LoVo (cell line): Measurements from ENCODE around the gene KRT74.

Experiments used
- DNase-seq: peaks from one replicate; pipeline ENCODE4 v3.0.0-alpha.2; 2016; ENCODE audit warnings: low spot score

The KRT74 gene

GRCh38 chr12:52573306-52573705, 337 bp downstream of the KRT74 start:
- no peak for DNase-seq

- no peak for DNase-seq
These were observed 3.1 kb downstream of the KRT74 start for GRCh38 chr12:52570511-52570910.

- DNase-seq = no peak
These were observed 5.5 kb downstream of the KRT74 start for GRCh38 chr12:52568111-52568510.

GRCh38 chr12:52566847-52567291, 6.8 kb downstream of the KRT74 start:
- no peak for DNase-seq

GRCh38 chr12:52564582-52564981, 9.1 kb downstream of the KRT74 start:
- DNase-seq = no peak

GRCh38 chr12:52561880-52562449, 11.7 kb downstream of the KRT74 start:
- peak; percentile 48 for DNase-seq

GRCh38 chr12:52559979-52560378, 13.7 kb downstream of the KRT74 start:
- no peak for DNase-seq

GRCh38 chr12:52558781-52559445, 14.7 kb downstream of the KRT74 start:
- DNase-seq = no peak

- no peak for DNase-seq
These were observed 16.2 kb downstream of the KRT74 start for GRCh38 chr12:52557476-52557875.

- DNase-seq = no peak
These were observed 18.1 kb downstream of the KRT74 start for GRCh38 chr12:52555577-52555976.

- no peak for DNase-seq
These were observed 20.9 kb downstream of the KRT74 start, which contains the start of gene KRT71 for GRCh38 chr12:52552681-52553195. Gene KRT71, minus strand, starts transcription at chr12:52553145. Its CDS starts 68 bp downstream, at chr12:52553077.

- DNase-seq = no peak
These were observed 21.6 kb downstream of the KRT74 start for GRCh38 chr12:52552055-52552454.

- DNase-seq = no peak
These were observed 22.3 kb downstream of the KRT74 start for GRCh38 chr12:52551216-52551865.

- DNase-seq = no peak
These were observed 27.5 kb downstream of the KRT74 start for GRCh38 chr12:52546126-52546525.

- no peak for DNase-seq
These were observed 29.4 kb downstream of the KRT74 start for GRCh38 chr12:52543985-52544883.

GRCh38 chr12:52542785-52543318, 30.8 kb downstream of the KRT74 start:
- no peak for DNase-seq

GRCh38 chr12:52542157-52542556, 31.5 kb downstream of the KRT74 start:
- no peak for DNase-seq

GRCh38 chr12:52541709-52542108, 31.9 kb downstream of the KRT74 start:
- no peak for DNase-seq

GRCh38 chr12:52540531-52540930, 33.1 kb downstream of the KRT74 start:
- no peak for DNase-seq

- DNase-seq = no peak
These were observed 33.8 kb downstream of the KRT74 start for GRCh38 chr12:52539821-52540173.

GRCh38 chr12:52539083-52539820, 34.4 kb downstream of the KRT74 start:
- DNase-seq = peak; percentile 92
